ENCODE data around the gene SIK3. TPM values are rescaled to one million over a fixed set of nuclear protein-coding genes. Genes with fewer than 3 reads are reported as not detected.
"Not testable (repeated sequence)": the region's sequence is repeated elsewhere in the genome, so short reads cannot be mapped to it uniquely, and the experiment has no call there.

SIK3 gene
- 14.3 and 15.2 TPM in 2 replicates for total RNA-seq (2014; rRNA removed; shearing (Covaris generic))
- 13.3 and 15.2 TPM in 2 replicates for polyA plus RNA-seq (2015; cell fraction: cytosol; rRNA removed)
- polyA plus RNA-seq (2015; cell fraction: nucleus; rRNA removed): 25.8 and 28.9 TPM in 2 replicates

DNA sequence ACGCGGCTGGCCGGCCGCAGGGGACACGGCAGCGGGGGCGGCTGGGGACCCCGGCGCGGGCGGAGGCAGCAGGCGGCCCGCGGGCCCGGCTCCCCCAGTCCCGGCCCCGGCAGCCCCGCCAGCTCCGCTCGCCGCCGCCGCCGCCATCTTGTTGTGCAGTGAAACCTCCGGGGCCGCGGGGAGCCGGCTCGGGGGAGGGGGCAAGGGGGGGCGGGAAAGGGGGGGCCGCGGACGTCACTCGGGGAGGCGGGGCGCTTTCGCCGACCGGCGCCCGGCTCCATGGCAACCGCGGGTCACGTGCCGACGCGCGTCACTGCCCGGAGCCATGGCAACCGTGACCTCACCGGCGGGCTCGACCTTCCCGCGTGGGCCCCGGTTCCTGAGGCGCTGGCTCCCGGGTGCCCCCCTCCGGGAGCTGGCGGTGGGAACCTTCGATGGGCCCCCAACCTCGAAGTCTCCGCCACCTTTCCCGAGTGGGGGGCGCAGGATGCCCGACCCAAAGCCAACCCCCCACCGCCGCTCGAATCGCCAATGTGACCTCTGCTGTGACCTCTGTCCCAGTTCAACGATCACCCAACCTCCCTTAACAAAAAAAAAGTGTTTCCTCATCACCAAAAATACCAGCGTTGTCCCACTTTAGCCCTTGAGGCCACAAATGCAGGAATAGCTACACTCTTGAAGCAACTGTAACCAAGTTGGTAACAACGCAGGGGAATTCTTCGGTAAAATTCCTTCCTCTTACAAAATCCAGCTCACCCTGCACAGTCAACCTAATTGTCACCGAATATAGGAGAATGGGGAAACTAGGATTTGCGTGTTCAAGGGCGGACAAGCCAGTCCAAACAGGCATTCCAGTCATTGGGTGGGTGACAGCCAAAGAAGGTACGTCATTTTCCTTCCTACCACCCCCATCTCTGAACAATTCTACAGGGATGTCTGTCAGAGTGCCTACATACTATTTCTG, at the start of gene SIK3:
TSS of gene SIK3 (minus strand) at position 160 of the 964 bp plus-strand sequence. CDS start at position 147, 13 bp downstream.
- DNase-seq (ENCODE audit: low read depth): peak; percentile 77

DNA sequence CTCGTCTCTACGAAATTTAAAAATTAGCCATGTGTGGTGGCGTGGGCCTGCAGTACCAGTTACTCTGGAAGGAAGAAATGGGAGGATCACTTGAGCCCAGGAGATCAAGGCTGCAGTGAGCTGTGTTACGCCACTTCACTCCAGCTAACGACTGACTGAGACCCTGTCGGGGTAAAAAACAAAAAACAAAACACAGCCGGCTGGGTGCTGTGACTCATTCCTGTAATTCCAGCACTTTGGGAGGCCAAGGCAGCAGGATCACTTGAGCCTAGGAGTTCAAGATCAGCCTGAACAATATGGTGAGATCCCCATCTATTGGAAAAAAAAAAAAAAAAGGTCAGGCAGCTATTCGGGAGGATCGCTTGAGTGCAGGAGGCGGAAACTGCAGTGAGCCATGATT, 48.3 kb upstream of the SIK3 start:
- DNase-seq (ENCODE audit: low read depth): no peak

DNA sequence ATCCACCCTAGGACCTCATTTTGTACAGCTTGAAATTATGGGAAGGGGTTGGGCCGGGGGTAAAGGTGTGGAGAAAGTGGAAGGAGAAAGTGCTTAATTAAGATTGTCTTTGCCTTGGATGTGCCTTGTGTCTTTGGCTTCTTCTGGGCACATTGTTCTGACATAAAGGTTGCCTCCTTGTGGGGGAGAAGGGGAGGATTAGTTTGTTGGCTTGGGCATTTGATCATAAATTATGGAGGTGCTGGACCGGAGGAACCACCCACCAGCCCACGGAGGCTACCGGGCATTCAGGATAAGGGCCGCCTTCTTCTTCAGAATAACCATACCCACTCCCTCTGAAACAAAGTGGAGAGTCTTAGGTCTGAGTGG, 47.1 kb upstream of the SIK3 start:
- peak; percentile 50 for DNase-seq (ENCODE audit: low read depth)

DNA sequence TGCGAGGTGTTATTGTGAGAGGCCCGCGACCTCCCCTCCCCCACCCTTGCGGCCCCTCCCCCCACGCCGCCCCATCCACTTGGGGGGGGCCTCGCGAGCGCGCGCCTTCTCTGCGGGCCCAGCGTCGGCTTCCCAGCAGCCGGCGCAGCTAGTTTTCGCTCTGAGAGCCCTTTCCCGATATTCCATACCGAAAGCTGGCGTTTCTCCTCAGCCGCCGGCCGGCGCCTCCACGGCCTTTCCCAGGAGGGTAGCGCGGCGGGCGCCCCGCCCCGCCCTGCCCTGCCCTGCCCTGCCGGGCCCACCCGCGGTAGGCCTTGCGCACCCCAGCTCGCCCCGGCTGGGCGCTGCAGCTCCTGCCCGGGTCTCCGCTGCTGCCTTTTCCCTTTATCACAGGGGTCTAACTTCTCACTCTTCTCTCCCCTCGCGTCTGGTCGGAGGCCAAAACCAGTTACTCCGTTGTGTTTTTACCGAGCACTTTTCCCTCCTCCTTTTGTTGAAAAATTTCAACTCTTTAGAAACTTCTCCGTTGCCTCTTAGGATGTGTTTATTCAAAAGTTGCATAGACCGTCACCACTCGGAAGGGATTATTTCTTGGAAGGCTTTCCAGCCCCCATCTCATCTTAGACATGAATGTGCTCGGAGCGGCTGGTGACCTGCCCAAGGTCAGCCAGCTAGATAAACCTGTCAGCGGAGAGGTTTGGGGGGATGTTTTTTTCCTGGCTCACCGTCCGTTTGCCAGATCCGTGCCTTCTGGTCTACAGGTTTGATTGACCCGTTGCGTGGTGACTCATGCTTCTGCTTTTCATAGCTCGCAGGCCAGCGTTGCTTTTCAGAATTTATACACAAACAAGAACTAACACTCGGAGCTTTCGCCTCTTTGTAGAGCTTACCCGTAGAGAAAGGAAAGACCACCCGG, 46.5 kb upstream of the SIK3 start:
- peak; percentile 63 for DNase-seq (ENCODE audit: low read depth)

DNA sequence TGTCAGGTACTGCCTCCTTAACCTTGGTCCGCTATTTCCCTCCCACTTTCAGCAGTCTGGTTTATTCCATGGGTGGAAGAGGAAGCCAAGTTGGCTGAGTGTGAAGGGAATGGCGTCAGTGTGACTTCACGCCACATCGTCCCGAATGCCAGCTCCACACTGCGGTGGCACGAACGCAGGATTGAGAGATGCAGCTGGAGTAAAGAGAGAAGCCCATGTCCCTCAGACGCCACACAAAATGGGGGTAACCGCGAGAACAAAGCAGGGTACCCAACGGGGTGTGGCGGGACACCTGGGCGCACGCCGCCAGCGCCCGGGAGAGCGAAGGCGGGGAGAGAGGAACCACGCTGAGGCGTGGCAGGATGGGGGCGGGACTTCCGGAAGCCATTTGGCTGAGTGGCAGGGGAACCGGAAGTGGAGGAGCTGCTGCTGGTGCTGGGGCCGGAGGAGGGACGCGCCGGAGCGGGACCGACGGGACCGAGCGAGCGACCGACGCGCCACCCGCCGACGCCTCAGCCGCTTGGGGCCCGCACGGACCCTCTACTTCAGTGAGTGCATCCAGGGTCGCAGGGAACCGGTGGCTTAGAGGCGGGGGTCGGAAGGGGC, 45.7 kb upstream of the SIK3 start, which contains the start of gene PAFAH1B2:
TSS of gene PAFAH1B2 (plus strand) at position 417 of the 606 bp plus-strand sequence. CDS start 8,161 bp downstream, outside the sequence.
- DNase-seq (ENCODE audit: low read depth): peak; percentile 90

DNA sequence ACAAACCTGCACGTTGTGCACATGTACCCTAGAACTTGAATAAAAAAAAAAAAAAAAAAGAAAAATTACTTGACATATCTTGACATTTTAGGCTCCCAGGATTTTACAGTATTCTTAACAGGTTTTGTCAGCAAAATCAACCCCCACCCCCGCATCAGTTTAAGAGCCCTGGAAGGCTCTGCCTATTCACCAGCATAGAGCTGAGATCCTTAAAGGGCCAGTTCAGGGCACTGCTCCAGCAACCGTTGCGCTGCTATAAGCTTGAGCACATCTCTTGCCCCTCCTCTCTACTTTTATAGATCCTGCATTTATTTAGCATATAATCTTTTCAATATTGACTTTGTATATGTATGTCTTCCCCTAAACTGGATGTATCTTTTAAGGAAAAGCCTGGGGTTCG, 45.2 kb upstream of the SIK3 start:
- DNase-seq (ENCODE audit: low read depth): peak; percentile 26

DNA sequence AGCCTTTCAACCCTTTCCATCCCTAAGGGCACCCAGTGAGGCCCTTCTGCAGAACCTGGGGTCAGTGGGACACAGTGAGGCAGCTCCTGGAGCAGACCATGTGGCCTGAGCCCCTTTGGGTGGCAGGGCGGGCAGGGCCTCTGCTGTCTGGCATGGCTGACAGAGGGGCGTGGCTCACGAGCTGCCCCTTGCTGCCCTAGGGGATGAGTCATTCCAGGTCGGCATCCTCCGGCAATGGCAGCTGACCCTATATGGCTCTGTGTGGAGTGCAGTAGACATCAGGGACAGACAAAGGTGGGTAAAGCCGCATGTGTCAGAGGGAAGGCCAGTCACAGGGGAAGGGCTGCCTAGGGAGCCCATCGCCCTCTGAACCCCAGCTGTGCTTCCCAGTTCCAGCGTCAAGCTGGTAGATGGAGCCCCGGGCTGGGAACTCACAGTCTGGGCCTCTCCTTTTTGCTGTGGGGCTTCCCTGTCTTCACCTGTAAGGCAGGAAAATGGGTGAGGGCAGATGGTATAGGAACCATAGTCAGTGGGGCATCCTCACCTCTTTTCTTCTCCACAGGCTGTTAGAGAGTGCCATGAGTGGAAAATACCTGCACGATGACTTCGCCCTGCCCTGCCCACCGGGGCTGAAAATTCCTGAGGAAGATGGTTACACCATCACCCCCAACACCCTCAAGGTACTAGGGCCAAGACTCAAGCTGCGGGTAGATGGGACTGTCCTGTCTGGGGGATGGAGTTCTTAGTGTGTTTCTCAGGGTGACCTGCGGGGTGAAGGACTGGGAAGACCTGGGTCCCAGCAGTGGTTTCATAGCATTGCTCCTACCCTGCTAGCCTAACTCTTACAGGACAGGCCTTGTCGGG, 39.2 kb upstream of the SIK3 start:
- DNase-seq (ENCODE audit: low read depth): not testable (repeated sequence)

DNA sequence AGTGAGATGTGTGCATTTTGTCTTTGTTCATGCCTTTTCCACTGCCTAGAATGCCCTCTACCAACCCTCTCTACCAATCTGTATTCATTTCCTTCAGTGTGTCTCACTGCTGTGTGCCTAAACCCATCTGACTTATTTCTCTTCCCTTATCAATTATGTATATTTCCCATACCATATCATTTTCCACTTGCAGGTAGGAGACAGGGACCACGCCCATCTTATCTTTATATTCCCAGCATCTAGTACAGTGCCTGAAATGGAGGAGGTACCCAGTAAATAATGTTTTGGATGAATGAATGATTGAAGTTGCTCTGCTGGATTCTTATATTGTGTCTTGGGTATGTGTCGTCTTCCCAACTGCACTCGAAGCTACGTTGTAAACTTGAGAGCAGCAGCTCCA, 36.8 kb upstream of the SIK3 start:
- not testable (repeated sequence) for DNase-seq (ENCODE audit: low read depth)

DNA sequence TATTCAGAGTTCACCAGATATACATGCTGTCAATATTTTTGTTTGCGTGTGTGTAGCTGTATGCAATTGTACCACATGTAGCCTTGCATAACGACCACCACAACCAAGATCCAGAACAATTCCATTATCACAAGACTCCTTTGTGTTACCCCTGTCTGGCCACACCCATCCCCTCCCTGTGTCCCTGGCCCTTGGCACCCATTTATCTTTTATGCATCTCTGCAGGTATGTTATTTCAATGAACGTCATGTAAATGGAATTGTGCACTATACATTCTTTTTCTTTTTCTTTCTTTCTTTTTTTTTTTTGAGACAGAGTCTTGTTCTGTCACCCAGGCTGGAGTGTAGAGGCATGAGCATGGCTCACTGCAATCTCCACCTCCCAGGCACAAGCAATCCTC, 36.2 kb upstream of the SIK3 start:
- no peak for DNase-seq (ENCODE audit: low read depth)

DNA sequence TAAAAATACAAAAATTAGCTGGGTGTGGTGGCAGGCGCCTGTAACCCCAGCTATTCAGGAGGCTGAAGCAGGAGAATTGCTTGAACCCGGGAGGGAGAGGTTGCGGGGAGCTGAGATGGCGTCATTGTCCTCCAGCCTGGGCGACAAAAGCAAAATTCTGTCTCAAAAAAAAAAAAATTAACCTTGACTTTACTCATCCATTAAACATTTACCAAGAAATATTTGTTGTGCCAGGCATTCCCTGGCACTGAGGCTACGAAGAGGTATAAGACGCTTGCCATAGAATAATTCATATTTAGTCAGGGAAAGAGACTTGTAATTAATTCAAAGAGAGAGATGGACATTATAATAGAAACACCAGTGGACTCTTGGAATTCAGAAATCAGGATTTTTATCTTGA, 32.7 kb upstream of the SIK3 start:
- DNase-seq (ENCODE audit: low read depth): no peak

DNA sequence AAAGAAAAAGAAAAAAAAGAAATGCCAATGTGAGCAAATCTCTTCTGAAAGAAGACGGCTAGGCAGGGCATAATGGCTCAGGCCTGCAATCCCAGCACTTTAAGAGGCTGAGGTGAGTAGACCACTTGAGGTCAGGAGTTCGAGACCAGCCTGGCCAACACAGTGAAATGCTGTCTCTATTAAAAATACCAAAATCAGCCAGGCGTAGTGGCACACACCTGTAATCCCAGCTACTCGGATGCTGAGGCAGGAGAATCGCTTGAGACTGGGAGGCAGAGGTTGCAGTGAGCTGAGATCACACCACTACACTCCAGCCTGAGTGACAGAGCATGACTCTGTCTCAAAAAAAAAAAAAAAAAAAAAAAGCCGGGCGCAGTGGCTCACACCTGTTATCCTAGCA, 32.2 kb upstream of the SIK3 start:
- not testable (repeated sequence) for DNase-seq (ENCODE audit: low read depth)

DNA sequence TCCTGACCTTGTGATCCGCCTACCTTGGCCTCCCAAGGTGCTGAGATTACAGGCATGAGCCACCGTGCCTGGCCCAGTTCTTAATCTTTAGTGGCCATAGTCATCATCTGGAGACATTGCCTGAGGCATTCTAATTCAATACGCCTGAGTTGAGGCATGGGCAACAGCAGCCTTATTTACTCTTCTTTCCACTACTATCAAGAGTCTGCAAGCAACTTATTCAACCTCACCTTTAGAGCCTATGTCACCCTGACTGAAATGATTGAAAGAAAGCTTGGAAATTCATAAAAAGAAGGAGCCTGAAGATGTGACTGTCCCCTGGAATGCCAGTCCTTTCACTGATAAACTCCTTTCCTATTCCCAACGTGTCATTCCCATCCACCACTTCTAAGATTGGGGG, 30.1 kb upstream of the SIK3 start:
- no peak for DNase-seq (ENCODE audit: low read depth)

DNA sequence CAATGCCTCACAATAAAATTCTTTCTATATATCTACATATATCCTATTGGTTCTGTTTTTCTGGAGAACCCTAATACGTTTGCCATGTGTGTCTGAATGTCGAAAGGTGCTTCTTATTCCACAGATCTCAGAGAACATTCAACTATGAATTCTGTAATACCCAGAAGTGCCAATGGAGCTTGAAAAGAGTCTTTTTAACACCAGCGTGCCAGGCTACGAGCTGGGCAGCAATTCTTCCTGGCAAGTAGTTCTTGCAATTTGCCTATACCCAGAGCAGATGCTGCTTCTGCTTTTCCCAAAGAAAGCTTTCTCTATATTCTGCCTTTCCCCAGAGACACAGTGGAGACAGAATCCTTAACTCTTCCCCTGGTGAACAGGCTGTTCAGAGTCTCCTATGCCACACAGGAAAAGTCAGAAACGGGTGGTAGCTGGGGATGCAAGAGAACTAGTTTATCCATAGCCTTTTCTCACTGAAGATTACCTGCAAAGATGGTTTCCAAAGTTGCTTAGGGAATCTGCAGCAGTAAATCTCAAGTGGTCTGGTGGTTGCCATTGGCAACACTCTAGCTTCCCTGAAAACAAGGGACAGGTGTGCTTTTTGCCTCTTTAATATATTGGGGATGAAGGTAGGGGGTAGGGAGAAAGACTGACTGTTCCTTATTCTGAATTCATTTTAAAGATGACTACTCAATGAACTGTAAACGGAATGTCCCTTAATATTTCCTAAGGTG, 29.1 kb upstream of the SIK3 start:
- DNase-seq (ENCODE audit: low read depth): no peak

DNA sequence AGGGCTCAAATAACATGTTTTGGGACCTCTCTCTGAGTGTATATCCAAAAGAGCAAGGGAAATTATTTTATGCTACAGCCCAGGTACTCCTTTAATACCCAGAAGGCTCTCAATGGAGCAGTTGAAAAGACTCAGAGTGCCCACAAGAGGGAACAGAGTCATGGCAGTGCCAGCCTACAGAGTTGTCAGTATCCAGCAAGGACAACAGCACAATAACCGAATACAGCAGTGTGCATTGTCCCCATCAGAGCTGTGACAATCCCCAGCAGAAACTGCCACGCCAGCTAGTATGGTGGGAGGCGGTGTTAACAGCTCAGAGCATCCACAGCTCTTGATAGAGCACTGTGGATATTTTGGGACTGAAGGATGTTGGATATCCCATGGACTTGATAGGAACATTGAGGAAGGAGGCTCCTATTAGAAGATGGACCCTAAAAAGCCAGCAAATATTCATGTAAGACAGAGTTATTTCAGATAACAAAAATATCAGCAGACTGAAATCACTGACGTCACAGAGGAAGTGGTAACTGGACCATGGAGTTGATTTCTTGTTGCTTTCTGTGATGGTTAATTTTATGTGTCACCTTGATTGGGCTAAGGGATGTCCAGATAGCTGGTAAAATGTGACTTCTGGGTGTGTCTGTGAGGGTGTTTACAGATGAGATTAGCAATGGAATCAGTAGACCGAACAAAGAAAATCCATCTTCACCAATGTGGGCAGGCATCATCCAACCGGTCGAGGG, 28.2 kb upstream of the SIK3 start:
- DNase-seq (ENCODE audit: low read depth): no peak

DNA sequence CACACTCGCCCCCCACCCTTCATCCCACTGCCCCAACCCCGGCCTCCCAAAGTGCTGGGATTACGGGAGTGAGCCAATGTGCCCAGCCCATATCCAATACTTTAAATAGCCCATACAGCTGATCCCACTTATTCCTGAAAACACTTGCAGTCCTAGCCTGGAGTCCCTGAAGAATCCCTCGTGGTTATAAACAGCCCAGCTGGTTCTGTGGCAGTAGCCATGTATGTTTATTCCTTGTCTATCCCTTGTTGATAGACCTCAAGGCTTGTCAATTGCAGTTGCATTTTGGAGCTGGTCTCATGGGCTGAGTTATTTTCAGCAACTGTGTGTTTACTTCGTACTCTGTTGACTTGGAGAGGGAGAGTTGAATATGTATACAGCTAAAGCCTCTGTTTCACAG, 24.3 kb upstream of the SIK3 start:
- no peak for DNase-seq (ENCODE audit: low read depth)

DNA sequence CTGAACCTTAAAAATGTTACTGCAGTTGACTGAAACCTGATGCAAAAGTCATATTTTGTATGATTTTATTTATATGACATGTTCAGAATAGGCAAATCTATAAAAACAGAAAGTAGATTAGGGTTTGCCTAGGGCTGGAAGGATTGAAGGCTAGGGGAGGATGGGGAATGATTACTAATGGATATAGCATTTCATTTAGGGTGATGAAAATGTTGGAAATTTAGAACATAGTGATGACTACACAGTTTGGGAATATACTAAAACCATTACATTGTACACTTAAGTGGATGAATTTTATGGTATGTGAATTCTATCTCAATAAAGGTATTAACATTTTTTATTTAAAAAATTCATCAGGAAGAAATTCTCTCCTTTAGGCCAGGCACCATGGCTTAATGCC, 22.9 kb upstream of the SIK3 start:
- no peak for DNase-seq (ENCODE audit: low read depth)

DNA sequence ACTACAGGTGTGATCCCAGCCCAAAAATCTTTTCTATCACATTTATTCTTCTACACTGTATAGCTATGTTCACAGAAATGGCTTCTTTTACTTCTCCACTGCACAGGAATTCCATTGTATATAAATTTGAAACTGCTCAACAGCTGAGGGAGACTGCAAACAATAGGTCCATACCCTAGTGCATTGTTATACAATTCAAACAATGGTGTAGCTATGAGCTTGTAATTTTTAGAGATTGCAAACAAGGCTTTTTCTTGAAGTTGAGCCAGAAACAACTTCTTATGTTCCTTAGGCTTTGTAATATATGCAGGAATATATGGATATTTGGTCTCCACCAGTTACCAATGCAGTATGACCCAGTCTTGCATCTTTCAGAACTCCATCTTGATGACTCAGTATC, 19.5 kb upstream of the SIK3 start:
- DNase-seq (ENCODE audit: low read depth): no peak

DNA sequence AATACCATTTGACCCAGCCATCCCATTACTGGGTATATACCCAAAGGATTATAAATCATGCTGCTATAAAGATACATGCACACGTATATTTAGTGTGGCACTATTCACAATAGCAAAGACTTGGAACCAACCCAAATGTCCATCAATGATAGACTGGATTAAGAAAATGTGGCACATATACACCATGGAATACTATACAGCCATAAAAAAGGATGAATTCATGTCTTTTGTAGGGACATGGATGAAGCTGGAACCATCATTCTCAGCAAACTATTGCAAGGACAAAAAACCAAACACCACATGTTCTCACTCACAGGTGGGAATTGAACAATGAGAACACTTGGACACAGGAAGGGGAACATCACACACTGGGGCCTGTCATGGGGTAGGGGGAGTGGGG, 14.7 kb upstream of the SIK3 start:
- not testable (repeated sequence) for DNase-seq (ENCODE audit: low read depth)

DNA sequence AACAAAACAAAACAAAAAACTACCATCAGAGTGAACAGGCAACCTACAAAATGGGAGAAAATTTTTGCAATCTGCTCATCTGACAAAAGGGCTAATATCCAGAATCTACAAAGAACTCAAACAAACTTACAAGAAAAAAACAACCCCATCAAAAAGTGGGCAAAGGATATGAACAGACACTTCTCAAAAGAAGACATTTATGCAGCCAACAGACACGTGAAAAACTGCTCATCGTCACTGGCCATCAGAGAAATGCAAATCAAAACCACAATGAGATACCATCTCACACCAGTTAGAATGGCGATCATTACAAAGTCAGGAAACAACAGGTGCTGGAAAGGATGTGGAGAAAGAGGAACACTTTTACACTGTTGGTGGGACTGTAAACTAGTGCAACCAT, 14.3 kb upstream of the SIK3 start:
- not testable (repeated sequence) for DNase-seq (ENCODE audit: low read depth)
